Stimulated activated CD8-positive, alpha-beta memory T cell treated with anti-CD3 and anti-CD28 coated beads, Interleukin-7, amount 100 ng/mL, for 1 hour (primary cell): ENCODE measurements around the gene OR5A1.

Experiments
- DNase-seq, 2 donors: peaks; one replicate each; pipeline ENCODE4 v3.0.0-alpha.2; 2020; ENCODE audit warnings: low read depth in 2 of 2

Gene OR5A1

DNA sequence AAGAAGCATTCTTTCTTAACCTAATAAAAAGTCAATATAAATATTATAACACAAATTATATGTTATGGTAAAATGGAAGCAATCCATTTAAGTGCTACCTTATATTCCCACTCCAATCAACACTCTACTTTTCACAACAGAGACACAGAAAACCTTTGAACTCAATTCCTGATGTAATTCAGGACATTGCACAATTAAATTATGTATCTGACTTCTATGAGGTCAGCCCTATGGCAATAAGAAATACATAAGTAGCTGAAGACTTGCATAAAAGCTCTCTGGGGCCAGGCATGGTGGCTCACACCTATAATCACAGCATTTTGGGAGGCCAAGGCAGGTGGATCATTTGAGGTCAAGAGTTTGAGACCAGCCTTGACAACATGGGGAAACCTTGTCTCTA, 43.6 kb downstream of the OR5A1 start:
- no peak for DNase-seq

GRCh38 chr11:59480359-59480758, 44.1 kb downstream of the OR5A1 start:
- no peak for DNase-seq
